WTC11 (cell line): ENCODE data around the gene IGSF9B.

Experiments
- CREB1 ChIP-seq: sonication (generic); formaldehyde crosslinking; IDR thresholded peaks from 2 replicates; pipeline ENCODE4 v1.8.0; 2023; ENCODE audit warnings: mild to moderate bottlenecking, missing genetic modification reagents
- CTCF ChIP-seq: fragments of 200-600 bp; IDR thresholded peaks from 2 replicates; pipeline ENCODE4 v1.8.0; 2022; ENCODE audit warnings: antibody characterized with exemption
- FOXP4 ChIP-seq: sonication (generic); formaldehyde crosslinking; IDR thresholded peaks from 2 replicates; pipeline ENCODE4 v1.8.0; 2022; ENCODE audit warnings: mild to moderate bottlenecking, missing genetic modification reagents
- MAX ChIP-seq: sonication (generic); formaldehyde crosslinking; IDR thresholded peaks from 2 replicates; pipeline ENCODE4 v1.8.0; 2022; ENCODE audit warnings: mild to moderate bottlenecking, missing genetic modification reagents
- NR3C1 ChIP-seq: sonication (generic); formaldehyde crosslinking; conservative IDR thresholded peaks from 2 replicates; pipeline ENCODE4 v1.8.1; 2023; ENCODE audit warnings: low read depth, mild to moderate bottlenecking, missing genetic modification reagents

DNA sequence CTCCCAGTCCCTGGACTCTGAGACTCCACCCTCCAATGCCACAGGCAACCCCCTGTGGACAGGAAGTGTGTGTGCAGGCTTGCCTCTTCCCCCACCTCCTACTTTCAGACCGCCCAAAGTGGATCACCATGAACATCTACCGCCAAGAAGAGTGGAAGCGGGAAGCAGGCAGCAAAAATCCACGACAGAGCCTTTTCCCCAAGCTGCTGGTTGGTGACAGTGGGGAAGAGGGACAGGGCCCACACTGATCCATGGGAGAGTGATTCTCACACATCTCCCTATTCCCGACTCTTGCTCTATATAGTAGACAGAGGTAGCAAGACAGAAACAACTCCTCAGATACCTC, 58.0 kb downstream of the IGSF9B start:
- TF ChIP-seq CREB1 (no peak), NR3C1 (CRISPR knock-in tag) (no peak), CTCF (no peak; the same call in 1 of the 2 replicates), MAX (CRISPR knock-in tag) (no peak), FOXP4 (CRISPR knock-in tag) (no peak)
